C4-2B (cell line): ENCODE data around the gene SARS1.

Experiments
- ZFX ChIP-seq: fragments of 450-650 bp; IDR thresholded peaks from 2 replicates; pipeline ENCODE4 v1.6.1; 2017
- TF ChIP-seq, protein P1 (sequence below): fragments of 450-650 bp; conservative IDR thresholded peaks from 2 replicates; pipeline ENCODE4 v1.5.1; 2017; ENCODE audit warnings: mild to moderate bottlenecking

DNA sequence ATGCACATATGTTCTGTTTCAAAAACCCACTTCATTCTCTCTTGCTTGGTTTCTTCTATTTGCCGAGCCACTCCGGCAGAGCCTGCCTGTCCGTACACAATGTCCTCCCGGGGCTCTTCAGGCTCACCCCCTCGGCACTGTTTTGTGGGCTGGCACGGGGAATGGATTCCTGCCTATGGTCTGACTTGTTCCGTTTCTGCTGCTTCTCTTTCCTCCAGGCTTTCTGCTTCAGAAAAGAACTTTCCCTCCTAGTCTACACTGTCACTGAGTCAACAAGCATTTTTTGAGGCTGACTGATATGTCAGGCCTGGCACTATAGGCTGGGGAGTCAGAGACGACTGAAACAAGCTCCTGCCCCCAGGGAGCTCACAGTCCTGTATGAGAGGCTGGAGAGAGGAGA, 28.4 kb upstream of the SARS1 start:
- TF ChIP-seq, protein P1, sequence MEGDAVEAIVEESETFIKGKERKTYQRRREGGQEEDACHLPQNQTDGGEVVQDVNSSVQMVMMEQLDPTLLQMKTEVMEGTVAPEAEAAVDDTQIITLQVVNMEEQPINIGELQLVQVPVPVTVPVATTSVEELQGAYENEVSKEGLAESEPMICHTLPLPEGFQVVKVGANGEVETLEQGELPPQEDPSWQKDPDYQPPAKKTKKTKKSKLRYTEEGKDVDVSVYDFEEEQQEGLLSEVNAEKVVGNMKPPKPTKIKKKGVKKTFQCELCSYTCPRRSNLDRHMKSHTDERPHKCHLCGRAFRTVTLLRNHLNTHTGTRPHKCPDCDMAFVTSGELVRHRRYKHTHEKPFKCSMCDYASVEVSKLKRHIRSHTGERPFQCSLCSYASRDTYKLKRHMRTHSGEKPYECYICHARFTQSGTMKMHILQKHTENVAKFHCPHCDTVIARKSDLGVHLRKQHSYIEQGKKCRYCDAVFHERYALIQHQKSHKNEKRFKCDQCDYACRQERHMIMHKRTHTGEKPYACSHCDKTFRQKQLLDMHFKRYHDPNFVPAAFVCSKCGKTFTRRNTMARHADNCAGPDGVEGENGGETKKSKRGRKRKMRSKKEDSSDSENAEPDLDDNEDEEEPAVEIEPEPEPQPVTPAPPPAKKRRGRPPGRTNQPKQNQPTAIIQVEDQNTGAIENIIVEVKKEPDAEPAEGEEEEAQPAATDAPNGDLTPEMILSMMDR = no peak
- no peak for TF ChIP-seq ZFX
